HEK293T (cell line): ENCODE results near the gene FAM210A.

Experiments used
- ARNT ChIP-seq: fragments of 450-650 bp; IDR thresholded peaks from 2 replicates; pipeline ENCODE4 v1.6.1; 2017; ENCODE audit warnings: mild to moderate bottlenecking
- BHLHE40 ChIP-seq: fragments of 450-650 bp; IDR thresholded peaks from 2 replicates; pipeline ENCODE4 v1.6.1; 2016; ENCODE audit warnings: mild to moderate bottlenecking, moderate library complexity, borderline replicate concordance
- CTBP1 ChIP-seq: fragments of 450-650 bp; IDR thresholded peaks from 2 replicates; pipeline ENCODE4 v1.6.1; 2016; ENCODE audit warnings: borderline replicate concordance
- ELF4 ChIP-seq: fragments of 450-650 bp; IDR thresholded peaks from 2 replicates; pipeline ENCODE4 v1.6.1; 2017; ENCODE audit warnings: antibody characterized with exemption
- FOXK2 ChIP-seq: fragments of 450-650 bp; IDR thresholded peaks from 2 replicates; pipeline ENCODE4 v1.6.1; 2016; ENCODE audit warnings: mild to moderate bottlenecking
- FOXM1 ChIP-seq: fragments of 450-650 bp; IDR thresholded peaks from 2 replicates; pipeline ENCODE4 v1.6.1; 2017; ENCODE audit warnings: mild to moderate bottlenecking, borderline replicate concordance
- L3MBTL2 ChIP-seq: fragments of 450-650 bp; conservative IDR thresholded peaks from 2 replicates; pipeline ENCODE4 v1.6.1; 2016; ENCODE audit warnings: mild to moderate bottlenecking
- LEF1 ChIP-seq: fragments of 450-650 bp; IDR thresholded peaks from 2 replicates; pipeline ENCODE4 v1.6.1; 2017; ENCODE audit warnings: mild to moderate bottlenecking, borderline replicate concordance
- NFRKB ChIP-seq: fragments of 450-650 bp; IDR thresholded peaks from 2 replicates; pipeline ENCODE4 v1.6.1; 2016; ENCODE audit warnings: mild to moderate bottlenecking, moderate library complexity
- SP1 ChIP-seq: fragments of 450-650 bp; IDR thresholded peaks from 2 replicates; pipeline ENCODE4 v1.6.1; 2017
- TARDBP ChIP-seq: fragments of 450-650 bp; IDR thresholded peaks from 2 replicates; pipeline ENCODE4 v1.6.1; 2016
- ZNF384 ChIP-seq: fragments of 450-650 bp; IDR thresholded peaks from 2 replicates; pipeline ENCODE4 v1.6.1; 2016
- TF ChIP-seq, protein P1 (sequence below): fragments of 450-650 bp; IDR thresholded peaks from 2 replicates; pipeline ENCODE4 v1.6.1; 2016

GRCh38 chr18:13626544-13626908, 99.8 kb downstream of the FAM210A start:
- no peak for TF ChIP-seq FOXM1
- TF ChIP-seq BHLHE40: no peak
- TF ChIP-seq SP1: no peak
- TF ChIP-seq, protein P1, sequence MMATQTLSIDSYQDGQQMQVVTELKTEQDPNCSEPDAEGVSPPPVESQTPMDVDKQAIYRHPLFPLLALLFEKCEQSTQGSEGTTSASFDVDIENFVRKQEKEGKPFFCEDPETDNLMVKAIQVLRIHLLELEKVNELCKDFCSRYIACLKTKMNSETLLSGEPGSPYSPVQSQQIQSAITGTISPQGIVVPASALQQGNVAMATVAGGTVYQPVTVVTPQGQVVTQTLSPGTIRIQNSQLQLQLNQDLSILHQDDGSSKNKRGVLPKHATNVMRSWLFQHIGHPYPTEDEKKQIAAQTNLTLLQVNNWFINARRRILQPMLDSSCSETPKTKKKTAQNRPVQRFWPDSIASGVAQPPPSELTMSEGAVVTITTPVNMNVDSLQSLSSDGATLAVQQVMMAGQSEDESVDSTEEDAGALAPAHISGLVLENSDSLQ: no peak
- TF ChIP-seq LEF1: no peak
- TF ChIP-seq ELF4: no peak
- TF ChIP-seq TARDBP: no peak
- no peak for TF ChIP-seq L3MBTL2
- TF ChIP-seq ARNT: no peak
- TF ChIP-seq NFRKB: no peak
- no peak for TF ChIP-seq CTBP1
- no peak for TF ChIP-seq ZNF384
- TF ChIP-seq FOXK2: no peak
